ENCODE results near the gene NRXN3.

Gene NRXN3

DNA sequence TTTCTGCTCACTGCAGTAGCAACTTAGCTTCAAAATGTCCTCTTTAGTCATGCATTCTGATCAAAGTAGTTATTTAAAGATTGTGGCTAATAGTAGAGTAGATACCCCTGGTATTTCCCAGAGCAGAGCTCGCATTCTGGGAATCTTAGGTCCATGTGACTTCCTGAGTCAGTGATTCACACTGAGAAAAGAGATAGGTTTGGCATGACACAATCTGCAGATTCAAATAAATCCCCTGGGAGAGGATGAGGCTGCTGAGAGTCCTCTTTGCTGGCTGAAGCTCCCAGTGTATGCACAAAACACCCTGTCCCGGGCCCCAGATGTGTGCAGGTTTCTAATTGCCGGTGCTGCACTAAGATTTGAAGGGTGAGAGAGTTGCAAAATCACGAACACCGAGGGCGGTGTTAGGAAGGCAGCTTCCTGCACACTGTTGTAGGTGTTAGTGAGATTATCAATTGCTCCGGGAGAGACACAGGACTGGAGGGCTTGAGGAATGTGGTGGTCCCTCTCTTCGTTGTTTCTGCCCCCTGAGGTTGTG, 233.2 kb downstream of the NRXN3 start:
- peak; percentile 40 for DNase-seq (ENCODE audit: extremely low read depth, insufficient read length)
- Histone ChIP-seq H3K27me3 (replicated peaks; ENCODE audit: control insufficient read depth, insufficient read depth, low read length) (peaks cover 1% of the 10 kb centered on the region; the same call in 1 of the 2 replicates), H3K36me3 (ENCODE audit: control insufficient read depth, insufficient read depth, low read length) (no peaks in the 10 kb centered on the region), H3K4me3 (replicated peaks; ENCODE audit: low read depth, low read length) (peak overlapping the region; percentile 64)
- no peak for TF ChIP-seq CTCF (IDR thresholded peaks at IDR 0.05; ENCODE audit: insufficient read depth, low read length, poor library complexity, severe bottlenecking)

GRCh38 chr14:78405079-78405856, 235.1 kb downstream of the NRXN3 start:
- Histone ChIP-seq H3K4me3 (replicated peaks; ENCODE audit: low read depth, low read length) (peak overlapping the region; percentile 64; the same call in 1 of the 2 replicates), H3K27me3 (replicated peaks; ENCODE audit: control insufficient read depth, insufficient read depth, low read length) (peaks cover 1% of the 10 kb centered on the region; the same call in 1 of the 2 replicates), H3K36me3 (ENCODE audit: control insufficient read depth, insufficient read depth, low read length) (no peaks in the 10 kb centered on the region)
- DNase-seq (ENCODE audit: extremely low read depth, insufficient read length), result no peak
- TF ChIP-seq CTCF (IDR thresholded peaks at IDR 0.05; ENCODE audit: insufficient read depth, low read length, poor library complexity, severe bottlenecking), result no peak

GRCh38 chr14:78412475-78412874, 242.3 kb downstream of the NRXN3 start:
- Histone ChIP-seq H3K36me3 (ENCODE audit: control insufficient read depth, insufficient read depth, low read length) (no peaks in the 10 kb centered on the region), H3K27me3 (replicated peaks; ENCODE audit: control insufficient read depth, insufficient read depth, low read length) (no peaks in the 10 kb centered on the region), H3K4me3 (replicated peaks; ENCODE audit: low read depth, low read length) (no peak overlapping the region)
- TF ChIP-seq CTCF (IDR thresholded peaks at IDR 0.05; ENCODE audit: insufficient read depth, low read length, poor library complexity, severe bottlenecking), result no peak
- no peak for DNase-seq (ENCODE audit: extremely low read depth, insufficient read length)

- DNase-seq (ENCODE audit: extremely low read depth, insufficient read length), result no peak
- Histone ChIP-seq H3K4me3 (replicated peaks; ENCODE audit: low read depth, low read length) (no peak overlapping the region), H3K36me3 (ENCODE audit: control insufficient read depth, insufficient read depth, low read length) (no peaks in the 10 kb centered on the region), H3K27me3 (replicated peaks; ENCODE audit: control insufficient read depth, insufficient read depth, low read length) (no peaks in the 10 kb centered on the region)
- no peak for TF ChIP-seq CTCF (IDR thresholded peaks at IDR 0.05; ENCODE audit: insufficient read depth, low read length, poor library complexity, severe bottlenecking)
These were observed 244.0 kb downstream of the NRXN3 start for GRCh38 chr14:78414172-78414571.

DNA sequence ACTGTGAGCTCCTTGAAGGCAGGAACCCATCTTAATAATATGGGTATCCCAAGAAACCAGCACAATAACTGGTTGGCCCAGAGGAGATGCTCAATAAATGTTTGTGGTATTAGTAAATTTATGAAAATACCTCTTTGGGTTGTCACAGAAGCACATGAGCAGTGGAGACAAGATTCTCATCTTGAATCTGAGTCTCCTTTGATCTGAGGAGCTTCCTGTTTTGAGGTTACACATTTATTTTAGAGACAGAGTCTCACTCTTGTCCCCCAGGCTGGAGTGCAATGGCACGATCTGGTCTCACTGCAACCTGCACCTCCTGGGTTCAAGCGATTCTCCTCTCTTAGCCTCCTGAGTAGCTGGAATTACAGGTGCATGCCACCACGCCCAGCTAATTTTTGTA, 247.4 kb downstream of the NRXN3 start:
- no peak for DNase-seq (ENCODE audit: extremely low read depth, insufficient read length)
- H3K27me3 ChIP-seq (replicated peaks; ENCODE audit: control insufficient read depth, insufficient read depth, low read length), result no peaks in the 10 kb centered on the region
- TF ChIP-seq CTCF (IDR thresholded peaks at IDR 0.05; ENCODE audit: insufficient read depth, low read length, poor library complexity, severe bottlenecking), result no peak
- H3K36me3 ChIP-seq (ENCODE audit: control insufficient read depth, insufficient read depth, low read length), result no peaks in the 10 kb centered on the region
- H3K4me3 ChIP-seq (replicated peaks; ENCODE audit: low read depth, low read length), result no peak overlapping the region

Data from GM06990 (cell line).